A549 (cell line): ENCODE measurements around the gene GMPR. TPM values are rescaled to one million over a fixed set of nuclear protein-coding genes. Genes with fewer than 3 reads are reported as not detected.

ENCODE experiments used
- ATAC-seq, 2 experiments: fragments of 200-7000 bp in 1 of 2; fragments of >200 bp in 1 of 2; cut with Nextera tagmentation in 1 of 2; cut with Tn5 transposase in 1 of 2; 3 replicates each; pipeline versions ENCODE4 v1.8.0 to v1.9.1; 2018 to 2020; ENCODE audit warnings: mild to moderate bottlenecking in 1 of 2, moderate library complexity in 1 of 2
- CTCF ChIA-PET: fragments of 300-600 bp; sonication (Branson Sonifier 250); formaldehyde crosslinking; extraction: SDS; loops from one replicate; lab custom pipeline; 2021; ENCODE audit warnings: antibody characterized with exemption, inconsistent platforms; lab: Yijun Ruan, JAX
- POLR2A ChIA-PET: fragments of 350-600 bp; formaldehyde crosslinking; extraction: SDS; loops from one replicate; lab custom pipeline; 2021; ENCODE audit warnings: antibody characterized with exemption, inconsistent platforms; lab: Yijun Ruan, JAX
- DNase-seq, 2 experiments: peaks; one replicate each; pipeline versions ENCODE4 v3.0.0 to v3.0.0-alpha.2; 2011 to 2016; ENCODE audit warnings: low read depth in 1 of 2, low spot score in 1 of 2
- FAIRE-seq: peaks from 2 replicates; lab custom pipeline; 2011; peaks lifted over from hg19 to GRCh38; lab: Jason Lieb, UNC
- H3K27ac ChIP-seq, 2 experiments: fragments of >200 bp; sonication (Bioruptor Twin); formaldehyde crosslinking; 3 replicates each; pipeline ENCODE4 v1.5.1; 2016 to 2017
- H3K4me1 ChIP-seq: fragments of >200 bp; sonication (Bioruptor Twin); formaldehyde crosslinking; 3 replicates; pipeline ENCODE4 v1.6.1; 2016
- H3K4me2 ChIP-seq: fragments of >200 bp; sonication (Bioruptor Twin); formaldehyde crosslinking; 3 replicates; pipeline ENCODE4 v1.6.1; 2016
- H3K4me3 ChIP-seq: fragments of >200 bp; sonication (Bioruptor Twin); formaldehyde crosslinking; 3 replicates; pipeline ENCODE4 v1.5.1; 2016
- H3K9me3 ChIP-seq: fragments of >200 bp; sonication (Bioruptor Twin); formaldehyde crosslinking; 3 replicates; pipeline ENCODE4 v1.6.1; 2016
- CBX8 ChIP-seq: fragments of 200-600 bp; sonication (generic); IDR thresholded peaks from 2 replicates; pipeline ENCODE4 v1.6.1; 2016
- CHD2 ChIP-seq: fragments of 150-350 bp; IDR thresholded peaks from 2 replicates; pipeline ENCODE4 v1.6.1; 2014; ENCODE audit warnings: low read length; ENCODE audit not compliant: partially characterized antibody
- EP300 ChIP-seq, 2 experiments: fragments of >200 bp; sonication (Bioruptor Twin); formaldehyde crosslinking; IDR thresholded peaks; 2 replicates in 1 of 2; 3 replicates in 1 of 2; pipeline ENCODE4 v1.6.1; 2016 to 2017
- FOSB ChIP-seq: fragments of 250-450 bp; sonication (Bioruptor Pico); IDR thresholded peaks from 2 replicates; pipeline ENCODE4 v1.5.0; 2020; ENCODE audit warnings: mild to moderate bottlenecking, moderate library complexity
- HEYL ChIP-seq: fragments of 250-450 bp; sonication (Bioruptor Pico); IDR thresholded peaks from 2 replicates; pipeline ENCODE4 v1.8.0; 2021; ENCODE audit warnings: mild to moderate bottlenecking, moderate library complexity
- HOXA7 ChIP-seq: fragments of 250-450 bp; sonication (Bioruptor Pico); IDR thresholded peaks from 2 replicates; pipeline ENCODE4 v1.5.0; 2020; ENCODE audit warnings: mild to moderate bottlenecking, moderate library complexity
- JUN ChIP-seq, 2 experiments: fragments of >200 bp; sonication (Bioruptor Twin); formaldehyde crosslinking; IDR thresholded peaks; 2 replicates in 1 of 2; 3 replicates in 1 of 2; pipeline ENCODE4 v1.6.1; 2016 to 2017
- JUNB ChIP-seq: fragments of >200 bp; sonication (Bioruptor Twin); formaldehyde crosslinking; IDR thresholded peaks from 2 replicates; pipeline ENCODE4 v1.6.1; 2016
- KDM1A ChIP-seq: fragments of 200-600 bp; sonication (generic); IDR thresholded peaks from 2 replicates; pipeline ENCODE4 v1.6.1; 2016; ENCODE audit warnings: low read depth, mild to moderate bottlenecking
- KDM5A ChIP-seq: fragments of 200-600 bp; sonication (generic); IDR thresholded peaks from 2 replicates; pipeline ENCODE4 v1.6.1; 2016; ENCODE audit warnings: antibody characterized with exemption, mild to moderate bottlenecking
- NPAS2 ChIP-seq: fragments of 250-450 bp; sonication (Bioruptor Pico); IDR thresholded peaks from 2 replicates; pipeline ENCODE4 v1.8.0; 2022; ENCODE audit warnings: mild to moderate bottlenecking, moderate library complexity, borderline replicate concordance
- POLR2A ChIP-seq: IDR thresholded peaks from 2 replicates; pipeline ENCODE4 v1.6.1; 2012; ENCODE audit warnings: mild to moderate bottlenecking, low read length
- POLR2AphosphoS2 ChIP-seq: conservative IDR thresholded peaks from 2 replicates; pipeline ENCODE4 v1.6.1; 2012; ENCODE audit warnings: low read length, improper control_type of control experiment, inconsistent platforms
- RFX5 ChIP-seq: fragments of 450-650 bp; IDR thresholded peaks from 2 replicates; pipeline ENCODE4 v1.7.1; 2014; ENCODE audit warnings: antibody characterized with exemption, mild to moderate bottlenecking, moderate library complexity
- SMC3 ChIP-seq: fragments of >200 bp; sonication (Bioruptor Twin); formaldehyde crosslinking; IDR thresholded peaks from 3 replicates; pipeline ENCODE4 v1.6.1; 2018; ENCODE audit warnings: inconsistent platforms
- SREBF2 ChIP-seq: fragments of 450-650 bp; IDR thresholded peaks from 2 replicates; pipeline ENCODE4 v1.6.1; 2014; ENCODE audit warnings: mild to moderate bottlenecking, moderate library complexity
- TP53 ChIP-seq: fragments of 250-450 bp; sonication (Bioruptor Pico); IDR thresholded peaks from 2 replicates; pipeline ENCODE4 v1.5.0; 2021; ENCODE audit warnings: mild to moderate bottlenecking, moderate library complexity
- ZC3H11A ChIP-seq: fragments of 450-650 bp; IDR thresholded peaks from 2 replicates; pipeline ENCODE4 v1.6.1; 2014; ENCODE audit warnings: antibody characterized with exemption, mild to moderate bottlenecking
- WGBS: methylation state at CpG from one replicate; pipeline ENCODE4 v1.1.6; 2017; ENCODE audit errors: missing lambda C conversion rate; 5-methylcytosine and 5-hydroxymethylcytosine counted together
- polyA plus RNA-seq, 4 experiments: library from polyadenylated mRNA; depleted of rRNA in 3 of 4; stranded (reverse); fragments of >200 nt; fragmentation: RNase III in 1 of 4; extraction: RNeasy Plus Mini Kit Qiagen cat#74134 plus additional on column Dnase treatment in 1 of 4; gene quantifications; 2 replicates in 3 of 4; 3 replicates in 1 of 4; pipeline ENCODE4 v1.2.3, GENCODE V29; 2011 to 2017
- TF ChIP-seq, protein P1 (sequence below): IDR thresholded peaks from 2 replicates; pipeline ENCODE4 v1.6.1; 2012; ENCODE audit warnings: low read depth, borderline replicate concordance
- TF ChIP-seq, protein P2 (sequence below): fragments of >200 bp; sonication (Bioruptor Twin); formaldehyde crosslinking; IDR thresholded peaks from 3 replicates; pipeline ENCODE4 v1.6.1; 2016
- TF ChIP-seq, protein P3 (sequence below): fragments of 200-600 bp; sonication (generic); IDR thresholded peaks from 2 replicates; pipeline ENCODE4 v1.6.1; 2016; ENCODE audit warnings: antibody characterized with exemption, mild to moderate bottlenecking, moderate library complexity
- TF ChIP-seq, protein P4 (sequence below): fragments of >200 bp; sonication (Bioruptor Twin); formaldehyde crosslinking; IDR thresholded peaks from 3 replicates; pipeline ENCODE4 v1.5.1; 2016
- TF ChIP-seq, protein P5 (sequence below): fragments of 150-350 bp; IDR thresholded peaks from 2 replicates; pipeline ENCODE4 v1.6.1; 2014; ENCODE audit warnings: low read depth, mild to moderate bottlenecking, low read length

GMPR gene
- polyA plus RNA-seq, 2 of the 4 experiments (the other 2 are of a cell fraction), result 0.23 to 0.34 TPM

DNA sequence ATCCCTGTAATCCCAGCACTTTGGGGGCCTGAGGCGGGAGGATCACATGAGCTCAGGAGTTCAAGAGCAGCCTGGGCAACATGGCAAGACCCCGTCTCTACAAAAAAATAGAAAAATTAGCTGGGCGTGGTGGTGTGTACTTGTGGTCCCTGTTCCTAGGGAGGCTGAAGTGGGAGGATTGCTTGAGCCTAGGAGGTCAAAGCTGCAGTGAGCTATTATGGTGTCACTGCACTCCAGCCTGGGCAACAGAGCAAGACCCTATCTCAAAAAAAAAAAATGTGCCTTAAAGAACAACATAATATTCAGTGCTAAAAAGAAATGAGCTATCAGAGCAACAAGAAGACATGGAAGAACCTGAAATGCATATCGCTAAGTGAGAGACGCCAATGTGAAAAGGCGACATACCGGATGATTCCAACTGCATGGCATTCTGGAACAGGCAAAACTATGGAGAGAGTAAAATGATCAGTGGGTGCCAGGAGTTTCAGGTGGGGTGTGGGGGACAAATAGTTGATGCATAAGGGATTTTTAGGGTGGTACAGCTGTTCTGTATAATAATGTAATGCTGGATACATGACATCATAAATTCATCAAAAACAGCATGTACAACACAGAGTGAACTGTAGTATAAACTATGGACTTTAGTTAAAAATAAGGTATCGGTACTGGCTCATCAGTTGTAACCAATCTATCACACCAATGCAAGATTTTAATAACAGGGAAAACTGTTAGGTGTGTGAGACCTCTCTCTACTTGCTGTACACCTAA is 80.8 kb downstream of the GMPR start (continued):
- TF ChIP-seq HEYL (CRISPR knock-in tag), result no peak
- TF ChIP-seq, protein P1, sequence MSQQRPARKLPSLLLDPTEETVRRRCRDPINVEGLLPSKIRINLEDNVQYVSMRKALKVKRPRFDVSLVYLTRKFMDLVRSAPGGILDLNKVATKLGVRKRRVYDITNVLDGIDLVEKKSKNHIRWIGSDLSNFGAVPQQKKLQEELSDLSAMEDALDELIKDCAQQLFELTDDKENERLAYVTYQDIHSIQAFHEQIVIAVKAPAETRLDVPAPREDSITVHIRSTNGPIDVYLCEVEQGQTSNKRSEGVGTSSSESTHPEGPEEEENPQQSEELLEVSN, result no peak
- no peak for TF ChIP-seq KDM5A
- no peak for TF ChIP-seq HOXA7 (CRISPR knock-in tag)
- no peak for TF ChIP-seq ZC3H11A
- TF ChIP-seq, all 56 proteins: peak for 0

DNA sequence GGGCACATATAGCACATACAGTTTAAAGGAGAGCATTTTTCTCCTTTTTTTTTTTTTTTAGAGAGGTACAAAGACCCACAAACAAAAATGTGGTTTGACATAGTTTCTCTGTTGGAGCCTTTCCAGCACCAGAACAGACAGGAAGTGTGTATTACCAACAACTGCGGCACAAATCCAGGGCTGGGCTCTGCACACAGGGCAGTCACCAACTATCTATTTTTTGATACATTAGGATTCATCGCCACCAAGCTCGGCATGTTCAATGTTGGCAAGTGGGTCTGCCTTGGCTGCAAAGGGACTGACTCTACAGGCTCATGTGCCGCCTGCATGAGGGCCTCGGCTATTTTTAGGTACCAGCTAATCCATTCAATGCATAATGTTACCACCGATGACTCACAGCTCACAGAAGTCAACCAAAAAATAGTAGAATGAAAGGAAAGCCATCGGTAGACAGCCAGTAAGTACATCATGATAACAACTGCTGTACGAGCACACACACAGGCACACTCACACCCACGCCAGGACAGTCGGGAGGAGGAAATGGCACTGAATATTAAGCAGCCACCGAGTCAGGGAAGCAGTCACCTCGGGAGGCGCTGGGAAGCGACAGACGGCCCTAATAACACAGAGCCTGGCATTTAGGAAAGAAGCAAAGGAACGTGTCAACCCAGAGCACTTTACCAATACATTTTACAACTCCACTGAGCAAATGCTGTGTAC is 81.6 kb downstream of the GMPR start:
- peak in 1 of 2 experiments; percentile 15 for DNase-seq
- ATAC-seq, result peak; percentile 63 to 66; a peak in 5 of 6 replicates
- WGBS, result 59% methylated on average over 16 of the region's 16 CpGs
- Histone ChIP-seq H3K4me3 (no peak overlapping the region), H3K27ac (no peak overlapping the region), H3K4me1 (peaks cover 9% of the 10 kb centered on the region; the same call in 1 of the 3 replicates), H3K4me2 (peak overlapping the region; percentile 37; the same call in 1 of the 3 replicates), H3K9me3 (no peaks in the 10 kb centered on the region)
- POLR2A ChIA-PET, result no interaction called here
- CTCF ChIA-PET, result interaction anchor here (1.2 to 1.7 kb wide), 2 partner anchors 11 to 13 kb away, joined by 4 to 6 read pairs; no protein-coding TSS in a partner anchor
- no peak for TF ChIP-seq NPAS2
- no peak for TF ChIP-seq POLR2AphosphoS2
- no peak for TF ChIP-seq SREBF2
- no peak for TF ChIP-seq KDM5A
- TF ChIP-seq KDM1A, result no peak
- TF ChIP-seq, protein P2, sequence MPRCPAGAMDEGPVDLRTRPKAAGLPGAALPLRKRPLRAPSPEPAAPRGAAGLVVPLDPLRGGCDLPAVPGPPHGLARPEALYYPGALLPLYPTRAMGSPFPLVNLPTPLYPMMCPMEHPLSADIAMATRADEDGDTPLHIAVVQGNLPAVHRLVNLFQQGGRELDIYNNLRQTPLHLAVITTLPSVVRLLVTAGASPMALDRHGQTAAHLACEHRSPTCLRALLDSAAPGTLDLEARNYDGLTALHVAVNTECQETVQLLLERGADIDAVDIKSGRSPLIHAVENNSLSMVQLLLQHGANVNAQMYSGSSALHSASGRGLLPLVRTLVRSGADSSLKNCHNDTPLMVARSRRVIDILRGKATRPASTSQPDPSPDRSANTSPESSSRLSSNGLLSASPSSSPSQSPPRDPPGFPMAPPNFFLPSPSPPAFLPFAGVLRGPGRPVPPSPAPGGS, result no peak
- no peak for TF ChIP-seq CBX8
- no peak for TF ChIP-seq CHD2
- no peak for TF ChIP-seq JUN (IDR thresholded peaks at IDR 0.05)
- no peak for TF ChIP-seq FOSB (CRISPR knock-in tag)
- TF ChIP-seq POLR2A, result no peak
- TF ChIP-seq EP300 (IDR thresholded peaks at IDR 0.05), result no peak
- TF ChIP-seq, protein P3, sequence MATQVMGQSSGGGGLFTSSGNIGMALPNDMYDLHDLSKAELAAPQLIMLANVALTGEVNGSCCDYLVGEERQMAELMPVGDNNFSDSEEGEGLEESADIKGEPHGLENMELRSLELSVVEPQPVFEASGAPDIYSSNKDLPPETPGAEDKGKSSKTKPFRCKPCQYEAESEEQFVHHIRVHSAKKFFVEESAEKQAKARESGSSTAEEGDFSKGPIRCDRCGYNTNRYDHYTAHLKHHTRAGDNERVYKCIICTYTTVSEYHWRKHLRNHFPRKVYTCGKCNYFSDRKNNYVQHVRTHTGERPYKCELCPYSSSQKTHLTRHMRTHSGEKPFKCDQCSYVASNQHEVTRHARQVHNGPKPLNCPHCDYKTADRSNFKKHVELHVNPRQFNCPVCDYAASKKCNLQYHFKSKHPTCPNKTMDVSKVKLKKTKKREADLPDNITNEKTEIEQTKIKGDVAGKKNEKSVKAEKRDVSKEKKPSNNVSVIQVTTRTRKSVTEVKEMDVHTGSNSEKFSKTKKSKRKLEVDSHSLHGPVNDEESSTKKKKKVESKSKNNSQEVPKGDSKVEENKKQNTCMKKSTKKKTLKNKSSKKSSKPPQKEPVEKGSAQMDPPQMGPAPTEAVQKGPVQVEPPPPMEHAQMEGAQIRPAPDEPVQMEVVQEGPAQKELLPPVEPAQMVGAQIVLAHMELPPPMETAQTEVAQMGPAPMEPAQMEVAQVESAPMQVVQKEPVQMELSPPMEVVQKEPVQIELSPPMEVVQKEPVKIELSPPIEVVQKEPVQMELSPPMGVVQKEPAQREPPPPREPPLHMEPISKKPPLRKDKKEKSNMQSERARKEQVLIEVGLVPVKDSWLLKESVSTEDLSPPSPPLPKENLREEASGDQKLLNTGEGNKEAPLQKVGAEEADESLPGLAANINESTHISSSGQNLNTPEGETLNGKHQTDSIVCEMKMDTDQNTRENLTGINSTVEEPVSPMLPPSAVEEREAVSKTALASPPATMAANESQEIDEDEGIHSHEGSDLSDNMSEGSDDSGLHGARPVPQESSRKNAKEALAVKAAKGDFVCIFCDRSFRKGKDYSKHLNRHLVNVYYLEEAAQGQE, result no peak
- TF ChIP-seq, protein P4, sequence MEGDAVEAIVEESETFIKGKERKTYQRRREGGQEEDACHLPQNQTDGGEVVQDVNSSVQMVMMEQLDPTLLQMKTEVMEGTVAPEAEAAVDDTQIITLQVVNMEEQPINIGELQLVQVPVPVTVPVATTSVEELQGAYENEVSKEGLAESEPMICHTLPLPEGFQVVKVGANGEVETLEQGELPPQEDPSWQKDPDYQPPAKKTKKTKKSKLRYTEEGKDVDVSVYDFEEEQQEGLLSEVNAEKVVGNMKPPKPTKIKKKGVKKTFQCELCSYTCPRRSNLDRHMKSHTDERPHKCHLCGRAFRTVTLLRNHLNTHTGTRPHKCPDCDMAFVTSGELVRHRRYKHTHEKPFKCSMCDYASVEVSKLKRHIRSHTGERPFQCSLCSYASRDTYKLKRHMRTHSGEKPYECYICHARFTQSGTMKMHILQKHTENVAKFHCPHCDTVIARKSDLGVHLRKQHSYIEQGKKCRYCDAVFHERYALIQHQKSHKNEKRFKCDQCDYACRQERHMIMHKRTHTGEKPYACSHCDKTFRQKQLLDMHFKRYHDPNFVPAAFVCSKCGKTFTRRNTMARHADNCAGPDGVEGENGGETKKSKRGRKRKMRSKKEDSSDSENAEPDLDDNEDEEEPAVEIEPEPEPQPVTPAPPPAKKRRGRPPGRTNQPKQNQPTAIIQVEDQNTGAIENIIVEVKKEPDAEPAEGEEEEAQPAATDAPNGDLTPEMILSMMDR, result no peak
- TF ChIP-seq JUNB, result no peak
- no peak for TF ChIP-seq HEYL (CRISPR knock-in tag)
- TF ChIP-seq RFX5, result no peak
- no peak for TF ChIP-seq SMC3
- TF ChIP-seq, protein P5, sequence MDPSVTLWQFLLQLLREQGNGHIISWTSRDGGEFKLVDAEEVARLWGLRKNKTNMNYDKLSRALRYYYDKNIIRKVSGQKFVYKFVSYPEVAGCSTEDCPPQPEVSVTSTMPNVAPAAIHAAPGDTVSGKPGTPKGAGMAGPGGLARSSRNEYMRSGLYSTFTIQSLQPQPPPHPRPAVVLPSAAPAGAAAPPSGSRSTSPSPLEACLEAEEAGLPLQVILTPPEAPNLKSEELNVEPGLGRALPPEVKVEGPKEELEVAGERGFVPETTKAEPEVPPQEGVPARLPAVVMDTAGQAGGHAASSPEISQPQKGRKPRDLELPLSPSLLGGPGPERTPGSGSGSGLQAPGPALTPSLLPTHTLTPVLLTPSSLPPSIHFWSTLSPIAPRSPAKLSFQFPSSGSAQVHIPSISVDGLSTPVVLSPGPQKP, result no peak
- no peak for TF ChIP-seq TP53 (CRISPR knock-in tag)
- FAIRE-seq, result no peak
